NB4 (cell line): ENCODE measurements around the gene ZNF776.
"Not testable (repeated sequence)": the region's sequence is repeated elsewhere in the genome, so short reads cannot be mapped to it uniquely, and the experiment has no call there.

Experiments
- DNase-seq: peaks from one replicate; pipeline ENCODE4 v3.0.0; 2010; ENCODE audit warnings: low read depth
- H3K4me3 ChIP-seq: one replicate; pipeline ENCODE4 v1.5.1; 2011; ENCODE audit warnings: mild to moderate bottlenecking, low read depth, low read length, moderate library complexity
- CTCF ChIP-seq: IDR thresholded peaks from one replicate; pipeline ENCODE4 v1.5.1; 2012; ENCODE audit warnings: low read depth, low read length
- MAX ChIP-seq: IDR thresholded peaks from 2 replicates; pipeline ENCODE4 v1.6.1; 2011; ENCODE audit warnings: low read depth, low read length
- MYC ChIP-seq: IDR thresholded peaks from 2 replicates; pipeline ENCODE4 v1.6.1; 2011; ENCODE audit warnings: low read depth, low read length
- POLR2A ChIP-seq: IDR thresholded peaks from 2 replicates; pipeline ENCODE4 v1.6.1; 2011; ENCODE audit warnings: mild to moderate bottlenecking; ENCODE audit not compliant: insufficient read length; ENCODE audit errors: extremely low read depth

The ZNF776 gene

GRCh38 chr19:57788114-57788692, 41.6 kb downstream of the ZNF776 start:
- TF ChIP-seq MAX (no peak), POLR2A (no peak), CTCF (no peak), MYC (no peak)
- DNase-seq = no peak

GRCh38 chr19:57789288-57789687, 42.7 kb downstream of the ZNF776 start:
- DNase-seq = no peak
- no peak for TF ChIP-seq CTCF
- TF ChIP-seq MYC = no peak
- TF ChIP-seq POLR2A = no peak
- no peak for TF ChIP-seq MAX
- H3K4me3 ChIP-seq = no peak overlapping the region

More at GRCh38 chr19:57788114-57788692, 41.6 kb downstream of the ZNF776 start:
- no peak overlapping the region for H3K4me3 ChIP-seq

DNA sequence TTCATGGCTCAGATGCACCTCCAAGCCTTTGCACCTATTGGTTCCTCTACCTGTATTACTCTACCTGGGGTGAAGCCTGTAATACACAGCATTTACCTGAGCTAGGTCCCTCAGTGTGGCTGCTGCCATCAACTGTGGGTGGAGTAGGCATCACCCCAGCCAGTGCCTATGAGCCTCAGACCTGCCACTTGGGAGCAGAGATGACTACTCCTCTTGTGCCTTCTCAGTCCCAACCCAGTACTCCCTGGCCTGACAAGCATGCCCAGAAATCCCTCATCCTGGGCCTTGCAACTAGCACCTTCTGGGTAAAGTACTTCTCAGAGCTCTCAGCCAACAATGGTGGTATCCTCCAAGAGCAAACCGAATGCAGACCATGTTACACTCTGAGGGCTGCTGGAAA, 50.0 kb downstream of the ZNF776 start:
- DNase-seq, H3K4me3 ChIP-seq: not testable (repeated sequence)

DNA sequence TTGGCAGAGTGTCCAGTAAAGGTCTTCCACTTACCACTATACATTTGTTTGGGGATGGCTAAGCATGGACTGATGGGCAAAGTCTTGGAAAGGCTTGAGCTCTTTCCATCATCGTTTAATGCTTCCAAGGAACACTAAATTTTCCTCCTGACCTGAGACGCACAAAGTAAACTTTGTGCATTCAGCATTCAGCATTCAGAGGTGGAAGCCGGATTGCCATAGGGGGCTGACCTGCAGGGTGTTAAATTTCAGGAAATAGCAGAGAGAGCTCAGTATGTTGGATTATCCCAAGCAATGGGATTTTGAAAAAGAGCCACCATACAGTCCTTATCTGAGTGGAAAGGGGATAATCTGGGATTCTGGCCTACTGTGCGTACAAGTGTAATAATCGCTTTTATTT, 54.1 kb downstream of the ZNF776 start:
- no peak for TF ChIP-seq MAX
- no peak for TF ChIP-seq CTCF
- TF ChIP-seq POLR2A = no peak
- TF ChIP-seq MYC = no peak
- DNase-seq = no peak
- no peak overlapping the region for H3K4me3 ChIP-seq

- no peak overlapping the region for H3K4me3 ChIP-seq
These were observed 55.7 kb downstream of the ZNF776 start for GRCh38 chr19:57802269-57802668.

DNA sequence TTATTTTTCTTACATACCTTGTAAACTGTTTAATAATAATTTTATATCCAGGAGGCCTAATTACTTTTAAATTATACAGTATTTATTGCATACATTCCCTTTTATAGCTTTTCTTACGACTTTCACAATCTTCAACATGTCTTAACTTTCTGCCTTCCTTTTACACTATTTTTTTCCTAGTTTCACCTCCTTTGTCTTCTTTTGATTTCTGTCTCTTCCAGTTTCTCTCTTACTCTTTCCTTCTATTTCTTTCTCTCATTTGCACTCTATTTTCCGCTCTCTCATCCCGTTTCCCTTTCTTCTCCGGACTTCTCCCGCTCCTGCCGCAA, 56.6 kb downstream of the ZNF776 start:
- no peak for DNase-seq
- TF ChIP-seq CTCF = no peak
- no peak overlapping the region for H3K4me3 ChIP-seq

More at GRCh38 chr19:57802269-57802668, 55.7 kb downstream of the ZNF776 start:
- no peak for TF ChIP-seq MAX
- no peak for TF ChIP-seq MYC
- no peak for TF ChIP-seq POLR2A
- TF ChIP-seq CTCF = no peak
- DNase-seq = no peak
